ENCODE results near the gene MICAL2. TPM values are rescaled to one million over a fixed set of nuclear protein-coding genes. Genes with fewer than 3 reads are reported as not detected.

MICAL2 gene
- polyA plus RNA-seq, 1 experiment: 135 TPM

- no peak for DNase-seq (ENCODE audit: low read depth)
- no peak overlapping the region for H3K4me3 ChIP-seq (ENCODE audit: low read depth, low read length)
- peaks cover 16% of the 10 kb centered on the region for H3K36me3 ChIP-seq (ENCODE audit: control insufficient read depth, insufficient read depth, low read length)
- CTCF ChIA-PET: interaction anchor here (1.1 to 2.2 kb wide), 2 partner anchors 8 to 159 kb away, joined by 3 to 8 read pairs; no protein-coding TSS in a partner anchor
- no peaks in the 10 kb centered on the region for H3K27me3 ChIP-seq (ENCODE audit: control insufficient read depth, insufficient read depth, low read length)
- TF ChIP-seq CTCF (IDR thresholded peaks at IDR 0.05; ENCODE audit: insufficient read depth, low read depth, low read length): no peak
- POLR2A ChIA-PET: no interaction called here
These were observed 150.5 kb downstream of the MICAL2 start for GRCh38 chr11:12260731-12261521.

GRCh38 chr11:12261551-12261950, 151.2 kb downstream of the MICAL2 start:
- DNase-seq (ENCODE audit: low read depth): no peak
- ChIA-PET POLR2A (no interaction called here), CTCF (interaction anchor here (2.2 kb wide), 1 partner anchor 9 kb away, joined by 8 read pairs; no protein-coding TSS in a partner anchor)
- Histone ChIP-seq H3K36me3 (ENCODE audit: control insufficient read depth, insufficient read depth, low read length) (peaks cover 16% of the 10 kb centered on the region), H3K27me3 (ENCODE audit: control insufficient read depth, insufficient read depth, low read length) (no peaks in the 10 kb centered on the region), H3K4me3 (ENCODE audit: low read depth, low read length) (no peak overlapping the region)
- no peak for TF ChIP-seq CTCF (IDR thresholded peaks at IDR 0.05; ENCODE audit: insufficient read depth, low read depth, low read length)

GRCh38 chr11:12263141-12263693, 152.8 kb downstream of the MICAL2 start:
- Histone ChIP-seq H3K4me3 (ENCODE audit: low read depth, low read length) (no peak overlapping the region), H3K36me3 (ENCODE audit: control insufficient read depth, insufficient read depth, low read length) (peaks cover 14% of the 10 kb centered on the region), H3K27me3 (ENCODE audit: control insufficient read depth, insufficient read depth, low read length) (no peaks in the 10 kb centered on the region)
- DNase-seq (ENCODE audit: low read depth): no peak
- CTCF ChIA-PET: interaction anchor here (0.7 to 1.1 kb wide), 3 partner anchors 16 to 219 kb away, joined by 3 read pairs; no protein-coding TSS in a partner anchor
- TF ChIP-seq CTCF (IDR thresholded peaks at IDR 0.05; ENCODE audit: insufficient read depth, low read depth, low read length): no peak
- POLR2A ChIA-PET: no interaction called here

GRCh38 chr11:12264361-12264760, 154.0 kb downstream of the MICAL2 start:
- no peak for DNase-seq (ENCODE audit: low read depth)
- H3K4me3 ChIP-seq (ENCODE audit: low read depth, low read length): no peak overlapping the region
- ChIA-PET POLR2A (no interaction called here), CTCF (interaction anchor here (0.6 to 1.1 kb wide), 2 partner anchors 16 to 180 kb away, joined by 3 read pairs; no protein-coding TSS in a partner anchor)
- H3K27me3 ChIP-seq (ENCODE audit: control insufficient read depth, insufficient read depth, low read length): no peaks in the 10 kb centered on the region
- no peak for TF ChIP-seq CTCF (IDR thresholded peaks at IDR 0.05; ENCODE audit: insufficient read depth, low read depth, low read length)
- peaks cover 12% of the 10 kb centered on the region for H3K36me3 ChIP-seq (ENCODE audit: control insufficient read depth, insufficient read depth, low read length)

- no peak for DNase-seq (ENCODE audit: low read depth)
- H3K27me3 ChIP-seq (ENCODE audit: control insufficient read depth, insufficient read depth, low read length): no peaks in the 10 kb centered on the region
- H3K36me3 ChIP-seq (ENCODE audit: control insufficient read depth, insufficient read depth, low read length): peaks cover 4% of the 10 kb centered on the region
- H3K4me3 ChIP-seq (ENCODE audit: low read depth, low read length): no peak overlapping the region
- POLR2A ChIA-PET: no interaction called here
- CTCF ChIA-PET: interaction anchor here (2.1 kb wide), 1 partner anchor 218 kb away, joined by 6 read pairs; no protein-coding TSS in a partner anchor
- no peak for TF ChIP-seq CTCF (IDR thresholded peaks at IDR 0.05; ENCODE audit: insufficient read depth, low read depth, low read length)
These were observed 155.7 kb downstream of the MICAL2 start for GRCh38 chr11:12266132-12266531.

All from BJ (cell line).